Transverse colon (tissue), 4 donors: ENCODE measurements around the gene EXOC5.
"Not testable (repeated sequence)": the region's sequence is repeated elsewhere in the genome, so short reads cannot be mapped to it uniquely, and the experiment has no call there.

Source experiments
- EP300 ChIP-seq: sonication (generic); formaldehyde crosslinking; IDR thresholded peaks from one replicate; pipeline ENCODE4 v1.6.1; 2017; ENCODE audit warnings: antibody characterized with exemption, low read depth
- POLR2A ChIP-seq: fragments of 450-650 bp; IDR thresholded peaks from one replicate; pipeline ENCODE4 v1.6.1; 2016; ENCODE audit warnings: antibody characterized with exemption, mild to moderate bottlenecking, moderate library complexity
- POLR2AphosphoS5 ChIP-seq, 3 donors: sonication (generic); formaldehyde crosslinking; IDR thresholded peaks; one replicate each; pipeline ENCODE4 v1.6.1; 2016; ENCODE audit warnings: antibody characterized with exemption in 3 of 3
- TF ChIP-seq, protein P1 (sequence below), 5 experiments: fragments of 200-600 bp in 3 of 5; fragments of 450-650 bp in 2 of 5; sonication (generic) in 3 of 5; IDR thresholded peaks; 1 replicate in 2 of 5; 2 replicates in 3 of 5; pipeline ENCODE4 v1.5.1; 2016 to 2017; ENCODE audit warnings: antibody characterized with exemption in 5 of 5, inconsistent platforms in 3 of 5, mild to moderate bottlenecking in 2 of 5, moderate library complexity in 1 of 5

DNA sequence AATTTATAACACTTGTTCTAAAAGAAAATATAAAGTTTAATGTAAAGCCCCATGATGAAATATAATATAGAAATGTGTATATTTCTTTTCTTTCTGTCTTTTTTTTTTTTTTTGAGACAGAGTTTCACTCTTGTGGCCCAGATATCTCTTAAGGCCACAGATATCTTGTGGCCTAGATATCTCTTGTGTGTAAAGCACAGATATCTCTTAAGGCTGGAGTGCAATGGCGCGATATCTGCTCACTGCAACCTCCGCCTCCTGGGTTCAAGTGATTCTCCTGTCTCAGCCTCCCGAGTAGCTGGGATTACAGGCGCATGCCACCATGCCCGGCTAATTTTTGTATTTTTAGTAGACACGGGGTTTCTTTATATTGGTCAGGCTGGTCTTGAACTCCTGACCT lies 28.6 kb downstream of the EXOC5 start:
- TF ChIP-seq EP300; POLR2A; POLR2AphosphoS5 (IDR thresholded peaks at IDR 0.05): not testable (repeated sequence)
- TF ChIP-seq, protein P1, sequence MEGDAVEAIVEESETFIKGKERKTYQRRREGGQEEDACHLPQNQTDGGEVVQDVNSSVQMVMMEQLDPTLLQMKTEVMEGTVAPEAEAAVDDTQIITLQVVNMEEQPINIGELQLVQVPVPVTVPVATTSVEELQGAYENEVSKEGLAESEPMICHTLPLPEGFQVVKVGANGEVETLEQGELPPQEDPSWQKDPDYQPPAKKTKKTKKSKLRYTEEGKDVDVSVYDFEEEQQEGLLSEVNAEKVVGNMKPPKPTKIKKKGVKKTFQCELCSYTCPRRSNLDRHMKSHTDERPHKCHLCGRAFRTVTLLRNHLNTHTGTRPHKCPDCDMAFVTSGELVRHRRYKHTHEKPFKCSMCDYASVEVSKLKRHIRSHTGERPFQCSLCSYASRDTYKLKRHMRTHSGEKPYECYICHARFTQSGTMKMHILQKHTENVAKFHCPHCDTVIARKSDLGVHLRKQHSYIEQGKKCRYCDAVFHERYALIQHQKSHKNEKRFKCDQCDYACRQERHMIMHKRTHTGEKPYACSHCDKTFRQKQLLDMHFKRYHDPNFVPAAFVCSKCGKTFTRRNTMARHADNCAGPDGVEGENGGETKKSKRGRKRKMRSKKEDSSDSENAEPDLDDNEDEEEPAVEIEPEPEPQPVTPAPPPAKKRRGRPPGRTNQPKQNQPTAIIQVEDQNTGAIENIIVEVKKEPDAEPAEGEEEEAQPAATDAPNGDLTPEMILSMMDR (IDR thresholded peaks at IDR 0.05) = not testable (repeated sequence)
